ENCODE measurements around the gene APBB2. TPM values are rescaled to one million over a fixed set of nuclear protein-coding genes. Genes with fewer than 3 reads are reported as not detected.

APBB2 gene
- total and polyA plus RNA-seq, 4 donors: 4.8 to 31.5 (median 11.2) TPM

DNA sequence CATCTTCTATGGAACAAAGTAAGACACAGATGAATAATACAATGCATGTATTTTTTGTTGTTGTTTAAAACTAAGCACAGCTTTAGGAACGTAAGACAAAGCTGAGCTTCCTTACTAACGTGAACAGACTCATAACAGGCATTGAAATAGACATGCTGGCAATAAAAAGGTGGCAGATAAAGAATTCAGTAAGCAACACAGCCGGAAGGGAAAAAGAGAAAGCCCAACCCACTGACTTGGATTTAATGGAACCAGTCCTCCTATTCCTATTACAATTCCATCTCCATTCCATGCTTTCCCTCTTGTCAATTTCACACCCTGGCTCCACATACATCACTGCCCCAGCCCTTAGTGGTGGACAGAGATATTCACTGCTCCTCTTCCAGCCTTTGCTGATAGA lies 282.5 kb downstream of the APBB2 start (continued):
- TF ChIP-seq, protein P1, sequence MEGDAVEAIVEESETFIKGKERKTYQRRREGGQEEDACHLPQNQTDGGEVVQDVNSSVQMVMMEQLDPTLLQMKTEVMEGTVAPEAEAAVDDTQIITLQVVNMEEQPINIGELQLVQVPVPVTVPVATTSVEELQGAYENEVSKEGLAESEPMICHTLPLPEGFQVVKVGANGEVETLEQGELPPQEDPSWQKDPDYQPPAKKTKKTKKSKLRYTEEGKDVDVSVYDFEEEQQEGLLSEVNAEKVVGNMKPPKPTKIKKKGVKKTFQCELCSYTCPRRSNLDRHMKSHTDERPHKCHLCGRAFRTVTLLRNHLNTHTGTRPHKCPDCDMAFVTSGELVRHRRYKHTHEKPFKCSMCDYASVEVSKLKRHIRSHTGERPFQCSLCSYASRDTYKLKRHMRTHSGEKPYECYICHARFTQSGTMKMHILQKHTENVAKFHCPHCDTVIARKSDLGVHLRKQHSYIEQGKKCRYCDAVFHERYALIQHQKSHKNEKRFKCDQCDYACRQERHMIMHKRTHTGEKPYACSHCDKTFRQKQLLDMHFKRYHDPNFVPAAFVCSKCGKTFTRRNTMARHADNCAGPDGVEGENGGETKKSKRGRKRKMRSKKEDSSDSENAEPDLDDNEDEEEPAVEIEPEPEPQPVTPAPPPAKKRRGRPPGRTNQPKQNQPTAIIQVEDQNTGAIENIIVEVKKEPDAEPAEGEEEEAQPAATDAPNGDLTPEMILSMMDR (IDR thresholded peaks at IDR 0.05; ENCODE audit: low read depth, low read length, missing input control): no peak
- TF ChIP-seq, protein P2, sequence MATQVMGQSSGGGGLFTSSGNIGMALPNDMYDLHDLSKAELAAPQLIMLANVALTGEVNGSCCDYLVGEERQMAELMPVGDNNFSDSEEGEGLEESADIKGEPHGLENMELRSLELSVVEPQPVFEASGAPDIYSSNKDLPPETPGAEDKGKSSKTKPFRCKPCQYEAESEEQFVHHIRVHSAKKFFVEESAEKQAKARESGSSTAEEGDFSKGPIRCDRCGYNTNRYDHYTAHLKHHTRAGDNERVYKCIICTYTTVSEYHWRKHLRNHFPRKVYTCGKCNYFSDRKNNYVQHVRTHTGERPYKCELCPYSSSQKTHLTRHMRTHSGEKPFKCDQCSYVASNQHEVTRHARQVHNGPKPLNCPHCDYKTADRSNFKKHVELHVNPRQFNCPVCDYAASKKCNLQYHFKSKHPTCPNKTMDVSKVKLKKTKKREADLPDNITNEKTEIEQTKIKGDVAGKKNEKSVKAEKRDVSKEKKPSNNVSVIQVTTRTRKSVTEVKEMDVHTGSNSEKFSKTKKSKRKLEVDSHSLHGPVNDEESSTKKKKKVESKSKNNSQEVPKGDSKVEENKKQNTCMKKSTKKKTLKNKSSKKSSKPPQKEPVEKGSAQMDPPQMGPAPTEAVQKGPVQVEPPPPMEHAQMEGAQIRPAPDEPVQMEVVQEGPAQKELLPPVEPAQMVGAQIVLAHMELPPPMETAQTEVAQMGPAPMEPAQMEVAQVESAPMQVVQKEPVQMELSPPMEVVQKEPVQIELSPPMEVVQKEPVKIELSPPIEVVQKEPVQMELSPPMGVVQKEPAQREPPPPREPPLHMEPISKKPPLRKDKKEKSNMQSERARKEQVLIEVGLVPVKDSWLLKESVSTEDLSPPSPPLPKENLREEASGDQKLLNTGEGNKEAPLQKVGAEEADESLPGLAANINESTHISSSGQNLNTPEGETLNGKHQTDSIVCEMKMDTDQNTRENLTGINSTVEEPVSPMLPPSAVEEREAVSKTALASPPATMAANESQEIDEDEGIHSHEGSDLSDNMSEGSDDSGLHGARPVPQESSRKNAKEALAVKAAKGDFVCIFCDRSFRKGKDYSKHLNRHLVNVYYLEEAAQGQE (IDR thresholded peaks at IDR 0.05): no peak

- H3K27ac ChIP-seq (ENCODE audit: low read depth in 1 of 2, low read length in 2 of 2): no peak overlapping the region
Observed at GRCh38 chr4:40931238-40931637, 283.1 kb downstream of the APBB2 start.

More at GRCh38 chr4:40931238-40931637, 283.1 kb downstream of the APBB2 start:
- H3K27me3 ChIP-seq (ENCODE audit: control insufficient read depth in 4 of 4, insufficient read depth in 4 of 4, low read length in 3 of 4): no peaks in the 10 kb centered on the region
- H3K4me3 ChIP-seq (ENCODE audit: low read depth in 1 of 3, low read length in 3 of 3): no peak overlapping the region
- TF ChIP-seq YY1 (IDR thresholded peaks at IDR 0.05) (no peak), RXRA (IDR thresholded peaks at IDR 0.05) (no peak), GABPA (IDR thresholded peaks at IDR 0.05 in 1 of 2, conservative IDR thresholded peaks at IDR 0.05 in 1 of 2) (no peak), TAF1 (conservative IDR thresholded peaks at IDR 0.05) (no peak), HNF4A (conservative IDR thresholded peaks at IDR 0.05) (no peak), FOXA2 (IDR thresholded peaks at IDR 0.05) (no peak), SP1 (IDR thresholded peaks at IDR 0.05) (no peak), JUND (IDR thresholded peaks at IDR 0.05) (no peak), MAX (IDR thresholded peaks at IDR 0.05) (no peak)
- TF ChIP-seq, protein P3, sequence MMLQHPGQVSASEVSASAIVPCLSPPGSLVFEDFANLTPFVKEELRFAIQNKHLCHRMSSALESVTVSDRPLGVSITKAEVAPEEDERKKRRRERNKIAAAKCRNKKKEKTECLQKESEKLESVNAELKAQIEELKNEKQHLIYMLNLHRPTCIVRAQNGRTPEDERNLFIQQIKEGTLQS (IDR thresholded peaks at IDR 0.05): no peak
- TF ChIP-seq, protein P2 (IDR thresholded peaks at IDR 0.05): no peak
- H3K9me3 ChIP-seq (ENCODE audit: control insufficient read depth in 4 of 4, low read length in 3 of 4): no peaks in the 10 kb centered on the region
- no peak overlapping the region for H3K9ac ChIP-seq (ENCODE audit: low read depth in 1 of 2, low read length in 2 of 2)
- WGBS: 92% methylated on average over 6 of the region's 6 CpGs
- peaks cover 0 to 5% (median 2%) of the 10 kb centered on the region in 4 donors for H3K4me1 ChIP-seq (ENCODE audit: control insufficient read depth in 4 of 4, insufficient read depth in 4 of 4, low read length in 3 of 4)
- peaks cover 0 to 13% (median 3%) of the 10 kb centered on the region in 4 donors for H3K36me3 ChIP-seq (ENCODE audit: control insufficient read depth in 4 of 4, insufficient read depth in 3 of 4, low read depth in 1 of 4, low read length in 3 of 4)
- DNase-seq (ENCODE audit: low spot score): no peak

Measured in liver (tissue), 9 donors.